OCI-LY7 (cell line): ENCODE measurements around the gene WNT11. TPM values are rescaled to one million over a fixed set of nuclear protein-coding genes. Genes with fewer than 3 reads are reported as not detected.

Experiments used
- BruUV-seq: library from RNA; stranded (reverse); fragments of 400-500 nt; replicated peaks from 2 replicates; lab custom pipeline; 2021; lab: Mats Ljungman, UMichigan
- CTCF ChIA-PET: fragments of 300-600 bp; sonication (Branson Sonifier 250); formaldehyde crosslinking; loops from one replicate; lab custom pipeline; 2022; ENCODE audit warnings: antibody characterized with exemption; ENCODE audit not compliant: unreplicated experiment; lab: Charles Lee
- POLR2A ChIA-PET: fragments of 300-600 bp; sonication (Branson Sonifier 250); formaldehyde crosslinking; loops from one replicate; lab custom pipeline; 2022; ENCODE audit warnings: antibody characterized with exemption; lab: Charles Lee
- DNase-seq: peaks from one replicate; pipeline ENCODE4 v3.0.0-alpha.2; 2015; ENCODE audit warnings: low spot score
- H2AFZ ChIP-seq: fragments of 200-600 bp; sonication (generic), shearing (Covaris generic); 2 replicates; pipeline ENCODE4 v1.6.1; 2014; ENCODE audit warnings: mild to moderate bottlenecking, antibody characterized with exemption, low read length, moderate library complexity
- H3K27ac ChIP-seq: fragments of 200-600 bp; sonication (generic); 2 replicates; pipeline ENCODE4 v1.5.1; 2014; ENCODE audit warnings: mixed run types, low read depth, mild to moderate bottlenecking, moderate library complexity, low read length, inconsistent platforms; ENCODE audit not compliant: poor library complexity, severe bottlenecking
- H3K36me3 ChIP-seq: fragments of 200-600 bp; sonication (generic); 2 replicates; pipeline ENCODE4 v1.6.1; 2014; ENCODE audit warnings: mild to moderate bottlenecking, antibody characterized with exemption, low read length, moderate library complexity, mixed read lengths; ENCODE audit not compliant: insufficient read depth
- H3K4me1 ChIP-seq: fragments of 200-600 bp; sonication (generic); 2 replicates; pipeline ENCODE4 v1.5.1; 2014; ENCODE audit warnings: mild to moderate bottlenecking, low read length; ENCODE audit not compliant: insufficient read depth, poor library complexity, severe bottlenecking
- H3K4me2 ChIP-seq: fragments of 200-600 bp; sonication (generic); 2 replicates; pipeline ENCODE4 v1.6.1; 2014; ENCODE audit warnings: mild to moderate bottlenecking, low read length
- H3K4me3 ChIP-seq: fragments of 200-600 bp; sonication (generic); 2 replicates; pipeline ENCODE4 v1.5.1; 2014; ENCODE audit warnings: mild to moderate bottlenecking, low read depth, low read length; ENCODE audit not compliant: poor library complexity, severe bottlenecking
- H3K79me2 ChIP-seq: fragments of 200-600 bp; sonication (generic); 2 replicates; pipeline ENCODE4 v1.6.1; 2016; ENCODE audit warnings: low read depth, mild to moderate bottlenecking, low read length, moderate library complexity, mixed read lengths; ENCODE audit not compliant: insufficient read depth
- H3K9me2 ChIP-seq: fragments of 200-600 bp; sonication (generic); 2 replicates; pipeline ENCODE4 v1.6.1; 2016; ENCODE audit warnings: mild to moderate bottlenecking, low read length, mixed read lengths; ENCODE audit not compliant: insufficient read depth
- H3K9me3 ChIP-seq: fragments of 200-600 bp; sonication (generic); 2 replicates; pipeline ENCODE4 v1.6.1; 2014; ENCODE audit warnings: mild to moderate bottlenecking, mixed run types, low read length, mixed read lengths
- H4K20me1 ChIP-seq: fragments of 200-600 bp; sonication (generic); 2 replicates; pipeline ENCODE4 v1.6.1; 2014; ENCODE audit warnings: mild to moderate bottlenecking, antibody characterized with exemption, low read length, moderate library complexity, mixed read lengths; ENCODE audit not compliant: insufficient read depth
- EZH2phosphoT487 ChIP-seq: fragments of 200-600 bp; sonication (generic); IDR thresholded peaks from 2 replicates; pipeline ENCODE4 v1.6.1; 2018; ENCODE audit warnings: low read depth, borderline replicate concordance, mild to moderate bottlenecking, mixed run types, antibody characterized with exemption, low read length, moderate library complexity, mixed read lengths
- intact Hi-C: fragments of 100-400 bp; cut with micrococcal nuclease; formaldehyde crosslinking; loops from one replicate; pipeline ENCODE4 v1.10.0; 2022; ENCODE audit not compliant: unreplicated experiment
- total RNA-seq, 2 experiments: library from RNA; depleted of rRNA in 1 of 2; stranded (reverse); fragments of >200 nt in 1 of 2; shearing (Covaris generic) in 1 of 2; gene quantifications; 2 replicates each; pipeline ENCODE4 v1.2.3, GENCODE V29; 2014 to 2022
- TF ChIP-seq, protein P1 (sequence below): fragments of 200-600 bp; sonication (generic); conservative IDR thresholded peaks from 2 replicates; pipeline ENCODE4 v1.5.1; 2014; ENCODE audit warnings: mild to moderate bottlenecking, antibody characterized with exemption, low read length, moderate library complexity, mixed read lengths

The WNT11 gene
- total RNA-seq, 2 experiments from 2014 or later, result not detected

DNA sequence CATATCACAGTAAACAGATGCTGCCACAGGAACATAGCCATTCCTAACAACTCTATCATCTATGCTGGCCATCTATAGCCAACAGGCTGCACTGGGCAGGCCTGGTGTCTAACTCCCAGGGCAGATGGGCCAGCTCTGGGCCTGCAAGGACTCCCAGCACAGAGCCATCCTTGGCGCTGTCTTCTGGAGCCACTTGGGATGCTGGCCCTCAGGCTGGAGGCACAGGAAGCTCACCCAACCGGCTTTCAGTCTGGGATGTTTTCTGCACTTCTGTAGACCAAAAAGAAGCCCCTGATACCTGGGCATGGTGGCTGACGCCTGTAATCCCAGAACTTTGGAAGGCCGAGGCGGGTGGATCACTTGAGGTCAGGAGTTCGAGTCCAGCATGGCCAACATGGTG is 40.8 kb upstream of the WNT11 start:
- intact Hi-C loops, result no loop called here
- ChIA-PET CTCF (no interaction called here), POLR2A (no interaction called here)
- Histone ChIP-seq H3K4me3 (no peak overlapping the region), H3K4me2 (no peak overlapping the region), H4K20me1 (no peaks in the 10 kb centered on the region), H3K27ac (no peak overlapping the region), H3K79me2 (no peaks in the 10 kb centered on the region), H3K36me3 (no peaks in the 10 kb centered on the region), H2AFZ (no peak overlapping the region), H3K9me2 (no peaks in the 10 kb centered on the region), H3K9me3 (peaks cover 9% of the 10 kb centered on the region; the same call in 1 of the 2 replicates), H3K4me1 (no peaks in the 10 kb centered on the region)
- DNase-seq, result no peak
- TF ChIP-seq, protein P1, sequence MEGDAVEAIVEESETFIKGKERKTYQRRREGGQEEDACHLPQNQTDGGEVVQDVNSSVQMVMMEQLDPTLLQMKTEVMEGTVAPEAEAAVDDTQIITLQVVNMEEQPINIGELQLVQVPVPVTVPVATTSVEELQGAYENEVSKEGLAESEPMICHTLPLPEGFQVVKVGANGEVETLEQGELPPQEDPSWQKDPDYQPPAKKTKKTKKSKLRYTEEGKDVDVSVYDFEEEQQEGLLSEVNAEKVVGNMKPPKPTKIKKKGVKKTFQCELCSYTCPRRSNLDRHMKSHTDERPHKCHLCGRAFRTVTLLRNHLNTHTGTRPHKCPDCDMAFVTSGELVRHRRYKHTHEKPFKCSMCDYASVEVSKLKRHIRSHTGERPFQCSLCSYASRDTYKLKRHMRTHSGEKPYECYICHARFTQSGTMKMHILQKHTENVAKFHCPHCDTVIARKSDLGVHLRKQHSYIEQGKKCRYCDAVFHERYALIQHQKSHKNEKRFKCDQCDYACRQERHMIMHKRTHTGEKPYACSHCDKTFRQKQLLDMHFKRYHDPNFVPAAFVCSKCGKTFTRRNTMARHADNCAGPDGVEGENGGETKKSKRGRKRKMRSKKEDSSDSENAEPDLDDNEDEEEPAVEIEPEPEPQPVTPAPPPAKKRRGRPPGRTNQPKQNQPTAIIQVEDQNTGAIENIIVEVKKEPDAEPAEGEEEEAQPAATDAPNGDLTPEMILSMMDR, result no peak
- TF ChIP-seq EZH2phosphoT487, result no peak
- no TSS peak for BruUV-seq

DNA sequence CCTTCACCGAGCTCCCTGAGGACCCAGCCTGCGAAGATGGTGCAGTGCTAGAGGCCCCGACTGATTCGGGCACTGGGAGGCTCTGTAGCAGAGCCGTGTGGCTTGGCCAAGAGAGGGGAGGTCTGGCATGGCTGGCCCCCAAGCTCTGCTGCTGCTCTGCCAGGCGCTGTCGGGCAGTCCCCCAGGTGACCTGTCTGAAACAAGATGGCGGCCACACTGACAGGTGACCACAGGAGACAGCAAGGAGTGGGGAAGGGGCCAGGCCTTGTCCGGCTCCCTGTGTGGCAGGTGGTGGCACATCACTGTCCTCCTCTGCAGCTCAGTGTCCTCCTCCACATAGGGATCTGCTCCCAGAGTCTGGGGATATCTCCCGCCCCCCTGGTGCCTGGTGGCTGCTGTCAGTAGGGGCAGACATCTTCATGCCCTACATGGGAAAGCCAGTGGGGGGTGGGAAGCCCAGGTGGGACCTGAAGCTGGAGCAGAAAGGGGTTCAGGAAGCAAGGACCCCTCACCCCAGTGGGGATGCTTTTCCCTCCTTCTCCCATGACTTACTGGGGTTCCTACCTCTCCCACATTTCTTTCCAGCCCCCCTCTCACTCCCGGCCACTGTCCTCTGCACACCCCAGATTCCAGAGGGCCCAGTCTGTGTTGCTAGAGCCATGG is 40.1 kb upstream of the WNT11 start:
- Histone ChIP-seq H3K36me3 (no peaks in the 10 kb centered on the region), H3K4me3 (no peak overlapping the region), H2AFZ (no peak overlapping the region), H3K27ac (no peak overlapping the region), H3K4me1 (no peaks in the 10 kb centered on the region), H3K9me3 (peaks cover 9% of the 10 kb centered on the region; the same call in 1 of the 2 replicates), H4K20me1 (no peaks in the 10 kb centered on the region), H3K4me2 (no peak overlapping the region), H3K79me2 (no peaks in the 10 kb centered on the region), H3K9me2 (no peaks in the 10 kb centered on the region)
- intact Hi-C loops, result no loop called here
- TF ChIP-seq, protein P1, result no peak
- TF ChIP-seq EZH2phosphoT487, result no peak
- DNase-seq, result no peak
- BruUV-seq, result no TSS peak
- ChIA-PET POLR2A (interaction anchor here (0.7 kb wide), 1 partner anchor 347 kb away, joined by 3 read pairs; no protein-coding TSS in a partner anchor), CTCF (interaction anchor here (0.5 kb wide), 1 partner anchor 9 kb away, joined by 5 read pairs; no protein-coding TSS in a partner anchor)

DNA sequence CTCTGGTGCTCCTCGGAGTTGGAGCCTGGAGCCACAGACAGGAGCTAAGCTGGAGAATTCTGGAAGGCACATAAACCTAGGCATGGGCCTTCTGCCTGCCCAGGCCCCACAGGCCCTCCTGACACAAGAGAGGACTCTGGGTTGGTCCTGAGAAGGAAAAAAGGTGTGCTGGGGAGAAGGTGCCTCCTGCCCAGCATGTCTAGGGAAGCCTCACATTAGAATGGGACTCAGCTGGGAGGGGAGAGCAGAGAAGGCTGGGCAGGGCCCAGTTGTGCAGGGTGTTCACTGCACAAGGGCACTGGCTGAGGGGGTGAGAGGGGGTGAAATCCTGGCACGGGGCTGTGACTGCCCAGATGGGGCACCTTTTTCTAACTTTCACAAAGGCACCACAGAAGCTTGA is 39.4 kb upstream of the WNT11 start:
- ChIA-PET POLR2A (no interaction called here), CTCF (no interaction called here)
- Histone ChIP-seq H3K4me1 (no peaks in the 10 kb centered on the region), H3K27ac (no peak overlapping the region), H3K4me3 (no peak overlapping the region), H3K4me2 (no peak overlapping the region), H2AFZ (no peak overlapping the region), H4K20me1 (no peaks in the 10 kb centered on the region), H3K9me2 (no peaks in the 10 kb centered on the region), H3K36me3 (no peaks in the 10 kb centered on the region), H3K79me2 (no peaks in the 10 kb centered on the region), H3K9me3 (peaks cover 8% of the 10 kb centered on the region; the same call in 1 of the 2 replicates)
- TF ChIP-seq, protein P1, result no peak
- TF ChIP-seq EZH2phosphoT487, result no peak
- intact Hi-C loops, result no loop called here
- no TSS peak for BruUV-seq
- no peak for DNase-seq
